Measurements from ENCODE around the gene C2CD3. TPM values are rescaled to one million over a fixed set of nuclear protein-coding genes. Genes with fewer than 3 reads are reported as not detected.
"Not testable (repeated sequence)": the region's sequence is repeated elsewhere in the genome, so short reads cannot be mapped to it uniquely, and the experiment has no call there.

C2CD3 gene
- total RNA-seq, 1 donor from 2014 or later, result 23.9 TPM

- Mint-ChIP-seq H3K27ac (ENCODE audit: unreplicated experiment) (no peak overlapping the region), H3K36me3 (ENCODE audit: low read depth, unreplicated experiment) (peaks cover 39% of the 10 kb centered on the region), H3K9me3 (ENCODE audit: unreplicated experiment) (no peaks in the 10 kb centered on the region), H3K4me3 (ENCODE audit: unreplicated experiment) (no peak overlapping the region), H3K4me1 (ENCODE audit: unreplicated experiment) (no peaks in the 10 kb centered on the region), H3K27me3 (ENCODE audit: unreplicated experiment) (no peaks in the 10 kb centered on the region)
- no peak for DNase-seq (ENCODE audit: low spot score)
- TF ChIP-seq CTCF (IDR thresholded peaks at IDR 0.05; ENCODE audit: unreplicated experiment), result no peak
Observed at GRCh38 chr11:74133436-74133835, 37.4 kb downstream of the C2CD3 start.

GRCh38 chr11:74132833-74133232 lies 38.0 kb downstream of the C2CD3 start:
- Mint-ChIP-seq H3K27ac (ENCODE audit: unreplicated experiment) (no peak overlapping the region), H3K9me3 (ENCODE audit: unreplicated experiment) (no peaks in the 10 kb centered on the region), H3K4me3 (ENCODE audit: unreplicated experiment) (no peak overlapping the region), H3K4me1 (ENCODE audit: unreplicated experiment) (no peaks in the 10 kb centered on the region), H3K27me3 (ENCODE audit: unreplicated experiment) (no peaks in the 10 kb centered on the region), H3K36me3 (ENCODE audit: low read depth, unreplicated experiment) (peaks cover 42% of the 10 kb centered on the region)
- no peak for DNase-seq (ENCODE audit: low spot score)
- no peak for TF ChIP-seq CTCF (IDR thresholded peaks at IDR 0.05; ENCODE audit: unreplicated experiment)

GRCh38 chr11:74129121-74129520 lies 41.7 kb downstream of the C2CD3 start:
- not testable (repeated sequence) for DNase-seq (ENCODE audit: low spot score); H3K27me3 Mint-ChIP-seq (ENCODE audit: unreplicated experiment); H3K4me3 Mint-ChIP-seq (ENCODE audit: unreplicated experiment); H3K27ac Mint-ChIP-seq (ENCODE audit: unreplicated experiment); H3K9me3 Mint-ChIP-seq (ENCODE audit: unreplicated experiment); H3K4me1 Mint-ChIP-seq (ENCODE audit: unreplicated experiment)
- H3K36me3 Mint-ChIP-seq (ENCODE audit: low read depth, unreplicated experiment), result peaks cover 36% of the 10 kb centered on the region

- Mint-ChIP-seq H3K27me3 (ENCODE audit: unreplicated experiment) (no peaks in the 10 kb centered on the region), H3K9me3 (ENCODE audit: unreplicated experiment) (no peaks in the 10 kb centered on the region), H3K4me3 (ENCODE audit: unreplicated experiment) (no peak overlapping the region), H3K36me3 (ENCODE audit: low read depth, unreplicated experiment) (peaks cover 20% of the 10 kb centered on the region), H3K27ac (ENCODE audit: unreplicated experiment) (no peak overlapping the region), H3K4me1 (ENCODE audit: unreplicated experiment) (no peaks in the 10 kb centered on the region)
- DNase-seq (ENCODE audit: low spot score), result no peak
- no peak for TF ChIP-seq CTCF (IDR thresholded peaks at IDR 0.05; ENCODE audit: unreplicated experiment)
Observed at GRCh38 chr11:74123008-74123448, 47.8 kb downstream of the C2CD3 start.

GRCh38 chr11:74121804-74122203 lies 49.0 kb downstream of the C2CD3 start:
- no peak overlapping the region for H3K27ac Mint-ChIP-seq (ENCODE audit: unreplicated experiment)
- H3K9me3 Mint-ChIP-seq (ENCODE audit: unreplicated experiment), result no peaks in the 10 kb centered on the region
- H3K27me3 Mint-ChIP-seq (ENCODE audit: unreplicated experiment), result no peaks in the 10 kb centered on the region
- no peak overlapping the region for H3K4me3 Mint-ChIP-seq (ENCODE audit: unreplicated experiment)
- no peaks in the 10 kb centered on the region for H3K4me1 Mint-ChIP-seq (ENCODE audit: unreplicated experiment)
- peaks cover 23% of the 10 kb centered on the region for H3K36me3 Mint-ChIP-seq (ENCODE audit: low read depth, unreplicated experiment)
- no peak for TF ChIP-seq CTCF (IDR thresholded peaks at IDR 0.05; ENCODE audit: unreplicated experiment)
- DNase-seq (ENCODE audit: low spot score), result no peak

GRCh38 chr11:74120260-74121035 lies 50.4 kb downstream of the C2CD3 start:
- not testable (repeated sequence) for DNase-seq (ENCODE audit: low spot score); H3K9me3 Mint-ChIP-seq (ENCODE audit: unreplicated experiment); H3K4me3 Mint-ChIP-seq (ENCODE audit: unreplicated experiment); H3K4me1 Mint-ChIP-seq (ENCODE audit: unreplicated experiment); H3K27ac Mint-ChIP-seq (ENCODE audit: unreplicated experiment); H3K27me3 Mint-ChIP-seq (ENCODE audit: unreplicated experiment)
- H3K36me3 Mint-ChIP-seq (ENCODE audit: low read depth, unreplicated experiment), result peaks cover 31% of the 10 kb centered on the region

All from endothelial cell (in vitro differentiated cells).